GM19099 (cell line): Measurements from ENCODE around the gene PTTG1.

Experiments
- POLR2A ChIP-seq: IDR thresholded peaks from 3 replicates; pipeline ENCODE4 v1.6.1; 2011; ENCODE audit warnings: low read depth; ENCODE audit not compliant: insufficient read length; ENCODE audit errors: extremely low read depth

PTTG1 gene

GRCh38 chr5:160460377-160461049 lies 38.9 kb downstream of the PTTG1 start:
- no peak for TF ChIP-seq POLR2A

GRCh38 chr5:160461378-160461777 lies 39.7 kb downstream of the PTTG1 start:
- no peak for TF ChIP-seq POLR2A

GRCh38 chr5:160462167-160462566 lies 40.5 kb downstream of the PTTG1 start:
- TF ChIP-seq POLR2A, result no peak

- TF ChIP-seq POLR2A, result no peak
These were observed 41.6 kb downstream of the PTTG1 start for GRCh38 chr5:160463227-160463626.

GRCh38 chr5:160463740-160464465 lies 42.2 kb downstream of the PTTG1 start:
- no peak for TF ChIP-seq POLR2A

GRCh38 chr5:160464466-160464797 lies 42.8 kb downstream of the PTTG1 start:
- TF ChIP-seq POLR2A, result no peak

GRCh38 chr5:160466116-160466515 lies 44.5 kb downstream of the PTTG1 start:
- no peak for TF ChIP-seq POLR2A

- TF ChIP-seq POLR2A, result no peak
These were observed 45.4 kb downstream of the PTTG1 start for GRCh38 chr5:160466889-160467554.

- TF ChIP-seq POLR2A, result peak; percentile 96
These were observed 46.1 kb downstream of the PTTG1 start for GRCh38 chr5:160467555-160468362.

- TF ChIP-seq POLR2A, result no peak
These were observed 46.8 kb downstream of the PTTG1 start for GRCh38 chr5:160468363-160468975.

- TF ChIP-seq POLR2A, result peak; percentile 30
These were observed 47.8 kb downstream of the PTTG1 start for GRCh38 chr5:160469156-160470144.

- peak; percentile 36 for TF ChIP-seq POLR2A
These were observed 49.0 kb downstream of the PTTG1 start for GRCh38 chr5:160470437-160471361.

GRCh38 chr5:160471761-160472160 lies 50.1 kb downstream of the PTTG1 start:
- no peak for TF ChIP-seq POLR2A
